Retinal pigment epithelial cell (primary cell): ENCODE measurements around the gene SEMA6C.

ENCODE experiments used
- DNase-seq: peaks from one replicate; pipeline ENCODE4 v3.0.0-alpha.2; 2010; ENCODE audit warnings: low read depth
- H3K4me3 ChIP-seq: 2 replicates; pipeline ENCODE4 v1.5.1; 2011; ENCODE audit warnings: mild to moderate bottlenecking, low read length, control low read depth, moderate library complexity
- TF ChIP-seq, protein P1 (sequence below): conservative IDR thresholded peaks from 2 replicates; pipeline ENCODE4 v1.5.1; 2011; ENCODE audit warnings: low read depth, low read length, control low read depth, inconsistent platforms

SEMA6C gene

DNA sequence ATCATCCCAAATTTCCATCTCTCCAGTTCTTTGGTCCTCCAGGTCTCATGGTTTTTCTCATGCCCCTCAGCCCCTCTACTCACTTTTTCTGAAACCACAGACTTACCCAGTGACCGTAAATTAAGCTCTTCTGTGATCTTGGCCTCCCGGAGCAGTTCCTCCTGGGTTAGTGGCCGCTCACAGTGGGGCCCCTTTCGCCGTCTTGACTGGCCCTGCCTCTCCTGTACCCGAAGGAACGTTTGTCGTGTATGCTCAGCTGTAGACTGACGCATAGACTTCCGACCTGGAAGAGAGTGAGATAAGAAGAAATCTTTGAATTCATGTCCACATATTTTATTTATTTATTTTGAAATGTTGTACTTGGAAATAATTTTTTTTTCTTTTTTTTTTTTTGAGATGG, 37.8 kb upstream of the SEMA6C start:
- TF ChIP-seq, protein P1, sequence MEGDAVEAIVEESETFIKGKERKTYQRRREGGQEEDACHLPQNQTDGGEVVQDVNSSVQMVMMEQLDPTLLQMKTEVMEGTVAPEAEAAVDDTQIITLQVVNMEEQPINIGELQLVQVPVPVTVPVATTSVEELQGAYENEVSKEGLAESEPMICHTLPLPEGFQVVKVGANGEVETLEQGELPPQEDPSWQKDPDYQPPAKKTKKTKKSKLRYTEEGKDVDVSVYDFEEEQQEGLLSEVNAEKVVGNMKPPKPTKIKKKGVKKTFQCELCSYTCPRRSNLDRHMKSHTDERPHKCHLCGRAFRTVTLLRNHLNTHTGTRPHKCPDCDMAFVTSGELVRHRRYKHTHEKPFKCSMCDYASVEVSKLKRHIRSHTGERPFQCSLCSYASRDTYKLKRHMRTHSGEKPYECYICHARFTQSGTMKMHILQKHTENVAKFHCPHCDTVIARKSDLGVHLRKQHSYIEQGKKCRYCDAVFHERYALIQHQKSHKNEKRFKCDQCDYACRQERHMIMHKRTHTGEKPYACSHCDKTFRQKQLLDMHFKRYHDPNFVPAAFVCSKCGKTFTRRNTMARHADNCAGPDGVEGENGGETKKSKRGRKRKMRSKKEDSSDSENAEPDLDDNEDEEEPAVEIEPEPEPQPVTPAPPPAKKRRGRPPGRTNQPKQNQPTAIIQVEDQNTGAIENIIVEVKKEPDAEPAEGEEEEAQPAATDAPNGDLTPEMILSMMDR: no peak

DNA sequence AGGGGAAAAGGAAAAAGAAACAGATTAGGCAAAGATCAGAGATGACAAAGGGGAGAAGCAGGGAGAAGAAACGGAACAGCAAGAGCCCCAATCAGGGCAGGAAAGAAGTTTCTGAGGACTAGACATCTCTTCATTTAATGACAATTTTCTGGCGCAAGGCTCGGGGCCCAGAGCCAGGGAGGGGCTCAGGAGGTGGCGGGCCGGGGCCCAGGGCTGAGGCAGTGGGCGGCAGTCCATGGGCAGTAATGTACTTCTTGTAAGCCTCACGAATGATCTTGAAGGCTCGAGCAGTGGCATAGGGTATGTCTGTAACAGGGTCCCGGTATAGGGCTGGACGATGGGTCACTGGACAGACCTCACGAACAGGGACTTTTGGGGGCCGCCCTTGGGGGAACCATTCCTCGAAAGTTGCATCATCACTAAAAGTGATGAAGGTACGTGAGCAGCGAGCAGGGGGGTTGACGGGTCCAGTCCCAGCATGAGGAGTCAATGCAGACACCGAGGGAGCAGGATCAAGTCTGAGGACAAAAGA, 30.1 kb upstream of the SEMA6C start:
- TF ChIP-seq, protein P1: no peak
- no peak overlapping the region for H3K4me3 ChIP-seq

More for the DNA sequence above, 37.8 kb upstream of the SEMA6C start:
- H3K4me3 ChIP-seq: no peak overlapping the region
- DNase-seq: no peak

DNA sequence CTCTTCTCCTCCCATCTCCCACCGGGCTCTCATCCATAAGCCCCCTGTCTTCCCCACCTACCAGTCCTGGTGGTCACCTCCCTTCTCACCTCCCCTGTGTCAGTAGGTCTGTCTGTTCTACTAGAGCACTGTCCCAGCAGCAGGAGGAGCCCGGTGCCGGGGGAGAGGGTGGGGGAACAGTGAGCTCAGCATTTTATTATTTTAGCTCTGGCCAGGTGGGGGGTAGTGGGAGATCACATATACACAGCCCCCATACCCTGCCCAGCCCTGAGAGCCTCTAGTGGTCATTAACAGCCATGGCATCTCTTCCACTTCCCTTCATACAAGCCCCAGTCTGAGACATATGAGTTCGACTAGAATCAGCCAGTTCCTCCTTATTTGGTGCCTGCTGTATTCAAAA, 29.4 kb upstream of the SEMA6C start, which contains the start of gene TMOD4:
TMOD4 (minus strand) TSS at position 119 of the 400 bp plus-strand sequence. CDS start 1,106 bp downstream, outside the sequence.
- TF ChIP-seq, protein P1: peak; percentile 70
- DNase-seq: no peak
- no peak within 1 kb of the TSS for H3K4me3 ChIP-seq

More for the DNA sequence above, 30.1 kb upstream of the SEMA6C start:
- no peak for DNase-seq

DNA sequence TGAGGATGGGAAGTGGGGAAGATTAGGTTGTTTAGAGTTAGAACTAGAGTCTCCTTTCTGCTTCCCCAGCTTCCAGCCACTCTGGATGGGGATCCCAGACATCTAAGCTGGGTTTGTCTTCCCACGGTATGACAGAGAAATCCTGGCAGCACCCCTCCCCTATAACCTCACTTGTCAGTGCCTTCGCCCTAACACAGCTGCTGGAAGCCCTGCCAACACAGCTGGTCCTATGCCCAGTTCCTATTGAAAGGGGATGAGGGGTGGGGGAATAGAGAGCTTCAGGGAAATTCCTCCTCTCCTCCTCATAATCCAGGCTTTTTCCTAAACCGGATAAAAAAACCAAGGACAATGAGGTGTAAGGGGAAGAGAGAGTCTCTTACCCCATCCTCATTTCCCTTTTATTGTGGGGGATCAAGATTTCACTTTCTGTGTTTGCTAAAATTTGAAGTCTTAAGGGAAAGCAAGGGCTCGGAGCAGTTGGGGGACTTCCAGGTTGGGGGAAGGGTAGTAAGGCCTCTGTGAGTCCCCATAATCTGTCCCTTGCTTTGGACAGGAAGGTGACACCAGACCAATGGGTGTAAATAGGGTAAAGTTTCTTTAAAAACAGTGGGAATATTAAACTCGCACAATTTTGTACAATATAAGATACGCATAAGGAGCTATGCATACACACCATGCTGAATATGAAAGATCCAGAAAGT, 28.8 kb upstream of the SEMA6C start:
- no peak overlapping the region for H3K4me3 ChIP-seq
- DNase-seq: no peak
- TF ChIP-seq, protein P1: no peak

DNA sequence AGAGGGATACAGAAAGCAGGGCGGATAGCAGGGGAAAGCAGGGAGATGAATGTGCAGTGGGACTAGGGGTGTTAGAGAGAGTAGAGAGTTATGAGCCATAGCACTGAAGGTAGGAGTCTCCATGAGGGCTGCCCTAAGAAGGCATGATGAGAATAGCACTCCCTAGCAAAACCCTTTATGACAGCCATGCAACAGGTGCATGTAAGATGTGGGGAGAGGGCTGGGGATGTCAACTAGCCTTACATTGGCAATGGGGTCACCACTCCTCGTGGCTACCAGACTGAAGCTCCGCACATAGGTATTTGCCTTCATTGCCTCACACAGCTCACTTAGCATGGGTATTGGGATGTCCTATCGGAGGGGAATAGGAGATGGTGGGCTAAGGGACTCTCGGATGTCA, 24.8 kb upstream of the SEMA6C start:
- no peak for DNase-seq
- H3K4me3 ChIP-seq: no peak overlapping the region
- TF ChIP-seq, protein P1: no peak

DNA sequence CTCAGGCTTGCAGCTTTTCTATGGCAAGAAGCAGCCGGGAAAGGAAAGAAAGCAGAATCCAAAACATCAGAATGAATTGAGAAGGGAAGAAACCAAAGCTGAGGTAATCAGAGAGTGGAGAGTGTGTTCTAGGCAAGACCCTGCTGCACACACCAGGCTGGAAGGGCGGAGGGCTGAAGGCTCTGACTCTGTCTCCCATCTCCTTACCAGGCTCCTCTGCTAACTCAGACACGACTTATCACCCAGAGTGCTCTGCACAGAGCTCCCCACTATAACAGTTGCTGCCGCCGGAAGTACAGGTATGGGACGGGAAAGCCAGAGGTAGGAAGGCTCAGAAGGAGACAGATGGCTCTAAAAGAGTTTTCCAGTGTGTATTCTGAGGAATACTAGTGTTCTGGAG, 20.7 kb upstream of the SEMA6C start:
- TF ChIP-seq, protein P1: no peak
- DNase-seq: no peak
- peak overlapping the region; percentile 99 for H3K4me3 ChIP-seq

DNA sequence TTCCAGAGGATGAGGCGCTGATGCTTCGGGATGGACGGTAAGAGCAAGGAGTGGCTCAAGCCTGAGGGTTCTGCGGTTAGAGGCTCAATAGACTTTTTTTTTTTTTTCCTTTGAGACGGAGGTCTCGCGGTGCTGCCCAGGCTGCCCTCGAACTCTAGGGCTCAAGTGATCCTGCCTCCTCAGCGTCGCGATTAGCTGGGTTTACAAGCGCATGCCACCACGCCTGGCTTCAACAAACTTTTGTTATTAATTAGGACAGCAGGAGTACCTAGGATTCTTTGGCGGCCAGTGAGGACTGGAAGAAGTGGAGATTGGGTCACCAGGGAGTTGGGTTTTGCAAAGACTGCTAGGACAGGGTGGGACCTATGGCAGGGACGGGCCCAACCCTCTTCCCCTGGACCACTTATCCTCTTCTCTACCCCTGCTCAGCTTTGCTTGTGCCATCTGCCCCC, 20.1 kb upstream of the SEMA6C start:
- TF ChIP-seq, protein P1: no peak
- no peak for DNase-seq

More for the DNA sequence above, 20.1 kb upstream of the SEMA6C start:
- peak overlapping the region; percentile 99 for H3K4me3 ChIP-seq
